ENCODE data around the gene CSNK1D.
A peak's percentile ranks its signal among the peaks of the same experiment; 100 is the strongest.

- TF ChIP-seq CTCF (IDR thresholded peaks at IDR 0.05; ENCODE audit: borderline replicate concordance, extremely low read depth, low read length, poor library complexity, severe bottlenecking) (peak; percentile 87), EZH2 (IDR thresholded peaks at IDR 0.05; ENCODE audit: borderline replicate concordance, low read depth, low read length, severe bottlenecking) (no peak)
Measured at GRCh38 chr17:82300707-82301270, 27.3 kb upstream of the CSNK1D start.
